ENCODE measurements around the gene SAA4. TPM values are rescaled to one million over a fixed set of nuclear protein-coding genes. Genes with fewer than 3 reads are reported as not detected.

Gene SAA4
- total RNA-seq (not detected), polyA plus RNA-seq (ENCODE audit: insufficient read depth, low read depth, low replicate concordance) (0.84 TPM)
- long read RNA-seq, donor 1: 0 reads
- long read RNA-seq, donor 2: 0 reads

- TF ChIP-seq CTCF (IDR thresholded peaks at IDR 0.05): no peak
- no peak for TF ChIP-seq POLR2A (IDR thresholded peaks at IDR 0.05)
- Histone ChIP-seq H3K27ac (no peak within 1 kb of the TSS), H3K36me3 (ENCODE audit: low read depth, missing control alignments) (no peaks in the 10 kb centered on the region), H3K4me1 (no peaks in the 10 kb centered on the region), H3K9me3 (no peaks in the 10 kb centered on the region), H3K27me3 (no peaks in the 10 kb centered on the region), H3K4me3 (no peak within 1 kb of the TSS)
- intact Hi-C loops (cut with DNase I; ENCODE audit: low total_unique reads): no loop called here
- DNase-seq: no peak
- 77 to 87% methylated on average over 2 of the region's 2 CpGs for WGBS, 2 donors
Measured at GRCh38 chr11:18236664-18237356, at the start of gene SAA4. SAA4 (minus strand) TSS chr11:18236802; CDS start chr11:18235926, 876 bp downstream.

GRCh38 chr11:18285841-18286240, 49.2 kb upstream of the SAA4 start:
- Histone ChIP-seq H3K27me3 (no peaks in the 10 kb centered on the region), H3K4me1 (no peaks in the 10 kb centered on the region), H3K4me3 (no peak overlapping the region), H3K36me3 (ENCODE audit: low read depth, missing control alignments) (no peaks in the 10 kb centered on the region), H3K27ac (no peak overlapping the region), H3K9me3 (no peaks in the 10 kb centered on the region)
- 93 to 96% methylated on average over 1 of the region's 1 CpG for WGBS, 2 donors
- TF ChIP-seq CTCF (IDR thresholded peaks at IDR 0.05): no peak
- TF ChIP-seq POLR2A (IDR thresholded peaks at IDR 0.05): no peak
- no peak for DNase-seq
- intact Hi-C loops (cut with DNase I; ENCODE audit: low total_unique reads): no loop called here

- no peaks in the 10 kb centered on the region for H3K4me1 ChIP-seq
- no peak overlapping the region for H3K27ac ChIP-seq
- H3K36me3 ChIP-seq (ENCODE audit: low read depth, missing control alignments): no peaks in the 10 kb centered on the region
- DNase-seq: no peak
- 87 to 89% methylated on average over 2 of the region's 2 CpGs for WGBS, 2 donors
- intact Hi-C loops (cut with DNase I; ENCODE audit: low total_unique reads): no loop called here
- H3K9me3 ChIP-seq: no peaks in the 10 kb centered on the region
- no peak overlapping the region for H3K4me3 ChIP-seq
- H3K27me3 ChIP-seq: no peaks in the 10 kb centered on the region
- TF ChIP-seq POLR2A (IDR thresholded peaks at IDR 0.05): no peak
- no peak for TF ChIP-seq CTCF (IDR thresholded peaks at IDR 0.05)
Measured at GRCh38 chr11:18282626-18283025, 46.0 kb upstream of the SAA4 start.

GRCh38 chr11:18280438-18281045, 43.9 kb upstream of the SAA4 start:
- no peaks in the 10 kb centered on the region for H3K36me3 ChIP-seq (ENCODE audit: low read depth, missing control alignments)
- TF ChIP-seq CTCF (IDR thresholded peaks at IDR 0.05) (no peak), POLR2A (IDR thresholded peaks at IDR 0.05) (no peak)
- no peak for DNase-seq
- H3K27ac ChIP-seq: no peak overlapping the region
- H3K9me3 ChIP-seq: no peaks in the 10 kb centered on the region
- H3K4me1 ChIP-seq: no peaks in the 10 kb centered on the region
- intact Hi-C loops (cut with DNase I; ENCODE audit: low total_unique reads): no loop called here
- no peaks in the 10 kb centered on the region for H3K27me3 ChIP-seq
- no peak overlapping the region for H3K4me3 ChIP-seq
- WGBS, 2 donors: 89 to 90% methylated on average over 4 of the region's 4 CpGs

All from testis (tissue), 5 donors.